NCI-H2171 treated with DMSO at 0.1 percent for 48 hours (cell line): ENCODE results near the gene SH3BGRL3.
A peak's percentile ranks its signal among the peaks of the same experiment; 100 is the strongest.

Source experiments
- DNase-seq: peaks from one replicate; lab custom pipeline; 2025; lab: John Stamatoyannopoulos, UW

The SH3BGRL3 gene

DNA sequence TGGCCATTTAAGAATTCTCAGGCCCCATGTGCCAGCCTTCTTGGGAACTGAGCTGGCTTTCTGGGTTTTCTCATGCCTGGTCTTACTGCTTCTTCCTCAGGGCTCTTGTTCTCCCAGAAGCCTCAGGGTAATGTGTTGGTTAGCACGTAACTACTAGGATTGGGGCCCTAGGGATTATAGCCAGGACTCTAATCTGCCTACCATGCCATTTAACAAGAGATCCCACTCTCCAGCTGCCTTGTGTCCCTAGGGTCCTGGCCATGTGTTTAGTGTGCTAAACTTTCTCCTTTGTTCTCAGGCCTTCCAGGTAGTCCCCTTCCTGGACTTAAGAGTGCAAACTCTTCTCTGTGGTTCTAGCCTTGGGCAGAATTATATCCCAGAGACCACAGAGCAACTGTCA lies 2.2 kb upstream of the SH3BGRL3 start:
- no peak for DNase-seq

DNA sequence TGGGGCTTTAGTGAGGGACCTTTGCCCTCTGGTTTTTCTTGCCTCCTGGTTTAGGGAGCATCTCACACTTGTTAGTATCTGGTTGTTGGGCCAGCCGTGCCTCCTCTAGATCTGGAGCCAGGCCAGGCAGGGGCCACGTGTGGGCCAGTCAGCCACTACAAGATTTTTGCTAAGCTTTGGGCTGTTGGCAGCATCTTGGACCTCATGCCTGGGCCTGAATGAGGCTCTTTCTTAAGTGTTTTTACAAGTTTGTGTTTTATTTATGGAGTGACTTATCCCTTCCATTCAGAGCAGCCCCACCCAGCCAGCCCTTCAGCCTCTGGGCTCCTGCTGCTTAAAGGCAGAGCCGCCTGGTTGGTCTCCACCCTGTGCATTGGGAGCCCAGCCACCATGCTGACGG lies 1.6 kb upstream of the SH3BGRL3 start:
- no peak for DNase-seq

DNA sequence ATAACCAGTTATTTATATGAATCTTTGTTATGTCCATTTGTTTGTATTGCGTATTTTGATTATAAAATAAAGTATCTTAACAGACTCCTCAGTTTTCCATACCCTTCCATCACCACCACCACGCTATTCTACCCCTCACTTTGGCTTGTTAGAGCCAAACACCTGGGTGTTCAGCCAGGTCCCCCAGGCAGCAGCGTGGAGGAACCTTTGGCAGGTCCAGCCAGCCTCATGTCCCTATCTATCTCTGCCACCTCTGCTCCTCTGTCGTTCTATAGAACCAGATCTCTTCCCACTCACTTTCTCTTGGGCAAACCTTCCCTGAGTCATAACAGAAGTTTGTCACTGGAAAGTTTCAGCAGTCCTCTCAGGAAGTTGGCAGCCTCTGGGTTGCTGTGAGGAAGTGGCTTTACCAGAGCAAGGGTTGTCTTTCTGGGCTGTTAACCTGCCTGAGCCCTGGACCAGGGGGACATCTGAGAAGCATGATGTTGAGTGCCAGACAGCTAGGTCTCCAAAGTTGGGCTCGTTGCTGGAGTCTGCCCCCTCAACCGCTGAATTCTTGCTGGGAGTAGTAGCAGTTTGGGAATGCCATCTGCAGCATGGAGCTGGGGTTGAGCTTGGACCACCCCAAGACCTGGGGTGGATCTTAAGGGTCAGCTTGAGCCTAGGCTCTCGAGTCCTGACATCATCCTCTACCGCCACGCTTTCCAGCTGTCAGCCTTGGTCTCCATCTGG lies 996 bp upstream of the SH3BGRL3 start:
- DNase-seq, result no peak

DNA sequence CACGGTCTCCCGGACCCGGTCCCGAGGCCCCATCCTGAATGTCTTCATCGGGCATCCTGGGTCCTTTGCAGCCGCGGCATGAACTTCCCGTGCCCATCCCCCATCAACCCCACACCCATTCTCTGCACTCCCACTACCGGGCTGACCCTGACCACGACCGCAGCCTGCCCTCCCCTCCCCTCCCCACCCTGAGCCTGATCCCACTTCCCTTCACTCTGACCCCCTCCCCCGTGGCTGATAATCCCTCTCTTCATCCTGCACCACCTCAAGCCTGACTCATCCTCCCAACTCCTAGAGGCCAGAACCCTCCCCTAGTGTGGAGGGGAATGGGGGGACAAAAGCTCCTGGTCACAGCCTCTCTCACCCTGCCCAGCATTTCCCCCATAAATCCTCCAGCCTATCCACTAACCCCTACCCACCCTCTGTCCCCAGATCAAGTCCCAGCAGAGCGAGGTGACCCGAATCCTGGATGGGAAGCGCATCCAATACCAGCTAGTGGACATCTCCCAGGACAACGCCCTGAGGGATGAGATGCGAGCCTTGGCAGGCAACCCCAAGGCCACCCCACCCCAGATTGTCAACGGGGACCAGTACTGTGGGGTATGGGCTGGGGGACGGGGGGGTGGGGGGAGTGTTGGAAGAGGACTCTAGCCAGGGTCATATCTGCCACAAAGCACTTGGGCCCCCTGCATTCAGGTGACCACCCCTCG lies 602 bp downstream of the SH3BGRL3 start:
- DNase-seq, result no peak

DNA sequence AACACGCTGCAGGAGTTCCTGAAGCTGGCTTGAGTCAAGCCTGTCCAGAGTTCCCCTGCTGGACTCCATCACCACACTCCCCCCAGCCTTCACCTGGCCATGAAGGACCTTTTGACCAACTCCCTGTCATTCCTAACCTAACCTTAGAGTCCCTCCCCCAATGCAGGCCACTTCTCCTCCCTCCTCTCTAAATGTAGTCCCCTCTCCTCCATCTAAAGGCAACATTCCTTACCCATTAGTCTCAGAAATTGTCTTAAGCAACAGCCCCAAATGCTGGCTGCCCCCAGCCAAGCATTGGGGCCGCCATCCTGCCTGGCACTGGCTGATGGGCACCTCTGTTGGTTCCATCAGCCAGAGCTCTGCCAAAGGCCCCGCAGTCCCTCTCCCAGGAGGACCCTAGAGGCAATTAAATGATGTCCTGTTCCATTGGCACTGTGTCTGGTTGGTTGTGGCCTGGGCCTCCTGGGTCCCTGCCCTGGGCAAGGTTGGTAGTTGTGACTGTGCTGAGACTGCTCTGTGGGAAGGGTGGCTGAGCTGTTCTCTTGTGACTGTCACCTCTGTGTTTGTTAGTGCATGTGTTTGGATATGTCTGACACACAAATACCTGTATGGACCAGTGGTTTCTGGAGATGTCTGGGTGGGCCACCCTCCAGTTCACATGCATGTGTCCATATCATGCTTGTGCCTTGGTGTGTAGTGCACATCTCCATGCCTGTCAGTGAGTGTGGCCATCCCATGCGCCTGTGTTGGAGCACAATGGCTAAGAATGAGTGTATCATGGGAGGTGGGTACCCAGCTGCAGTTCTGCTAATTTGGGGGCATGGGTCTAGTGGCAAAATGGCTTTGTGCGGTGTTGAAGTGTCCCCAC lies 1.4 kb downstream of the SH3BGRL3 start:
- DNase-seq, result no peak

DNA sequence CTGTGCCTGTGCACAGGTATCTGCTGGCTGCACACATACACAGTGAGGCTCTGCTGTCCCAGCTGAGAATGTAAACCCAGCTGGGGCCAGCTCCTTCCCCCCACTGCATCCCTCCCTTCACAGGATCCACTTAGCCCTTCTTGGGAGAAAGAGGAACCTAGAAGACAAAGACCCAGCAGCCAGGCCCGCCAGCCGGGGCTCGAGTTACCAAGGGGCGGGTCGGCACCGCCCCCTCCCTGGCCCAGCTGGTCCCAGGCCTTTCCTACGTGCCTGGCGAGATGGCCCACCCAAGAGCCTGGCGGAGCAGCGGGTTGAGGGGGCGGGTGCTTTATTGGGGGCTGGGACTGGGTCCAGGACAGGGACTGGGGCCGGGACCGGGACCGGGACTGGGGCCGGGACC lies 2.1 kb downstream of the SH3BGRL3 start:
- DNase-seq, result no peak

DNA sequence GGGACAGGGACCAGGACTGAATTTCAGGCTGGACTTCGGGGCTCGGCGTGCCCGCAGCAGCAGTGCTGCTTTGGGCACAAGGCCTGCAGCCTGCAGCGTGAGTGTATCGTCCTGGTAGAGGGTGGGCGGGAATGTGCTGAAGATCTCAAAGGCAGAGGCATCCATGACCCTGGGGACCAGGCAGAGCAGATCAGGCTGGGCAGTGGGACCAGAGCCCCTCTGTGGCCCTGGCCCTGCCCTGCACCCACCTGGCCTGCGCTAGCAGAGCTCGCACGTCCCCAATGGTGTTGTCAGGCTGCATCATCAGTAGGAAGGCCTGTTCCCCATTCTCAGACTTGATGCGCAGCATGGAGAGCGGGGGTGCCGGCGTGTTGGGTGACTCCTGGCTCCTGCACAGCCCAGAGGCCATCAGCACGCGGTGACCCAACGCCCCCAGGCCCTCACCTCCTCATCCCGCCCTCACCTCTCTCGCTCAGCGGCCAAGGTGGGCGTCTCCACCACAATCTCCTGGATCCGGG lies 2.6 kb downstream of the SH3BGRL3 start:
- DNase-seq, result no peak

DNA sequence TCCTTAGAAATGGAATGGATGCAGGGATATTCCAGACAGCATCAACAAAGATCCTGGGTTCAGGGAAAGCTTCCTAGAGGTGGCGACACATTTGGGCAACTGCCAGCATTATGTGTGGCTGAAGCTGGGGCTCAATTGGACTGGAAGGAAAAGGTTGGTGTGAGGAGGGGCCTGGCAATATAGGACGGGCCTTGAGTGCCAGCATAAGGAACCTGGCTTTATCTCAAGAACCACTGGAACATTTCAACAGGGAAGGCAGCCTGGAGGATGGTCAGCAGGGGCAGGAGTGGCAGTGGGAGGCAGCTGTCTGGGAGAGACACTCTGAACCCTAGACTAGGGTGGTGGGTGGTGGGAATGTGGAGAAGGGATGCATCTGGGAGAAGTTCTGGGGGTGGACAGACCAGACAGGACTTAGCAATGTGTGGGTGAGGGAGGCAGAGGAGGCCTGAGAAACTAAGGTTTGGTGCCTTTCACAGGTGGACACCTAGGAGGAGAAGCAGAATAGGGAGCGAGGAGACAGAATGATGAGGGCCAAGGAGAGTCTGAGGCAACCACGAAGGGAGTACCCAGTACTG lies 3.5 kb downstream of the SH3BGRL3 start:
- no peak for DNase-seq

DNA sequence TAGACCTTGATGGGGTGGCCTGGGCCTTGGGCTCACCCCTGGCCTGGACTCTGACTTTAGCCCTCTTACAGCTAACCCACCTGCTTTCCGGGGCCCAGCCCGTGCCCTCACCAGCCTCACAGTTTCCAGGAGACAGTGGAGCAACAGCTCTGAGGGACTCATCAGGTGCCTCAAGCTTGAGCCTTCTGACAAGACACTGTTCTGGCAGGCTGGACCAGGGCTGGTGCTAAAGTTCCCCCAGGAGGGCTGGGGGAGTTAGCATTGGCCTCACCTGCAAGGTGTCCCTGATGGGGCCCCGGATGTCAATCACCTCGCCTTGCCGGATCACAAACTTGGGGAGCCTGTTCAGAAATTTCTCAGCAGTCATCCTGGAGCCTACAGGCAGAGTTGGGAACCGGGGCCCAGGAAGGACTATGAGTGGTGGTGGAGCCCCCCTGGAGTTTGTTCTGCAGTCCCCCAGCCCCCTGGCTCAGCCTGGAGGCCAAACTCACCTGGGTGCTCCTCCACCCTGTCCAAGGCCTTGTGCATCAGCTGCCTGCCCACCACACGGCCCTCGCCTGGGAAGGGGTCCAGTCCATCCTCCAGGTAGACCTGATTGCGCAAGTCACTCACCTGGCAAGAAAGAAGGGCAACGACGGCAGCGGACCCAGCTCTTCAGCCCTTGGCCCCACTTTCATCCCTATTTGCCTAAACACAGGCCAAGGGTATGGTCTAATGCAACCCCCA lies 4.1 kb downstream of the SH3BGRL3 start:
- no peak for DNase-seq

DNA sequence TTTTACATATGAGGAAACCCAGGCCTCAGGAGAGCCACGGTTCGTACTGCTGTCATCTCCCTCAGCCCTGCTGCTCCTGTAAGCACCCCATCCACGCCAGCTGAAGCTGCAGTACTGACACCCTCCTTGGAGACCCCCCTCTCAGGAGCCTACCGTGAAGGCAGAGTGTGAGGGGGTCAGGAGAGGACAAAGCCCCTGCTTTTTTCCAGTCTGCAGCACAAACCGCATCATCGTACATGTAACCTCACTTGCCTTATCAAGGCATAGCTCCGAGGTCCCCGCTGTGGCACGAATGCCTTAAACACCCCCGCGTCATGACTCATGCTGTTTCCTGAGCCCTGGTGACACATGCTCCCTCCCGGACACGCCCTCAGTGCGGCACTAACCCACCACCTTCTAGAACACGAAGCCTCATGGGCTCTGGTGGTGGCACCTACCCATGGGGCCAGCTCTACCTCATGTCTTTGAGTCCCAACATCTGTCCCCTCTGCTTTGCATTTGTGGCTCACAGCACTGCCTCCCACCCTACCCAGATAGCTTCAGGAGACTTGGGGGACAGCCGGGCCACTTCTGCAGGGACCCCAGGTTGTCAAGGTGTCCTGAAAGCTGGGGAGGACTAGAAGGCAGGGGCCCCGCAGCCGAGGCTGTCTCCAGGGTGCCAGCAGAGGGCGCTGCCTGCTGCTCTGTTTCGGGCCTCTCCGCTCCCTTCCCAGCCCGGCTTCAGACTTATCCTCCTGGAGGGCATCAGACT lies 4.9 kb downstream of the SH3BGRL3 start:
- no peak for DNase-seq

DNA sequence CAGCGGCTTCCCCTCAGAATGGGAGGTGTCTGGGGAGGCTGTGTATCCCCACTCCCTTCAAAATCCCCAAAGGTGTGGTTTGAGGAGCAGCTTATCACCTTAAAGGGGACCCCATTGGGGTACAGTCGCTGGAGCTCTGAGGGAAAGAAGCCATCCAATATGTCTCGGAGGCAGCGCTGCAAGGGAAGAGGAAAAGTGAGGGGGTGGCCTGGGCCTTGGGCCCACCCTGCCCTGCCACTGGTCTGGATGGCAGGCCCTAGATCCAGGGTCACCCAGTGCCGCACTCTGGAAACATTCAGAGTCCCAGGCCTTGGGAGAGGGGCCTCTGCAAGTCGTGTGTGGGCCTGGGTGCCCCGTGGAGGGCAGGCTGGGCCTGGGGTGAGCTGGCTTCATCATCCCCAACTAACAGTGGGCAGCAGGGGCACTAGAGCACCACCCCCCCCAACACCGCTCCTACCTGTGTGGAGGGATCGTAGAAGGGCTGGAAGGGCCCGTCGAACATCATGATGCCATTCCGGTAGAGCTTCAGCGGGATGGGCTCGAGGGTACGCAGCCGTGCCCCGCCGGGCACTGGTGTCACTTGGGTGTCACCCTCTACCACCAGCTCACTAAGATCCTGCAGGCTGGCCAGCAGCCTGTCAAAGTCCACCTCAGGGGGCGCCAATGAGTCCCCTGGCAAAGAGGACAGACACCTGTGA lies 5.6 kb downstream of the SH3BGRL3 start:
- DNase-seq, result no peak

DNA sequence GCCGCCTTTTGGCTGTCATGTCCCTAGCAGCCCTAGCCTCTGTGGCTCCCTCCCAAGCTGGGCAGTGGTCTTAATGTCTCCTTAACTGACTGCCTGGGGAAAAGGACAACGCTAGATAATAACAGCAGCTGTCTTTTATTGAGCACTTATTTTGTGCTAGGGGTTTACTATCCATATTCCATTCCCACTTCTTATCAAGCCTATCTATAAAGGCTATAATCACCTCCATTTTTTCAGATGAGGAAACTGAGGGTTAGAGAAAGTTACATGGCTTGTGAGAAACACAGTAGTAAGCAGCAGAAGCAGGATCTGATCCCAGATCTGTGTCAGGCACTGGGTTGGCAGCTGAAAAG lies 6.2 kb downstream of the SH3BGRL3 start:
- DNase-seq, result no peak

DNA sequence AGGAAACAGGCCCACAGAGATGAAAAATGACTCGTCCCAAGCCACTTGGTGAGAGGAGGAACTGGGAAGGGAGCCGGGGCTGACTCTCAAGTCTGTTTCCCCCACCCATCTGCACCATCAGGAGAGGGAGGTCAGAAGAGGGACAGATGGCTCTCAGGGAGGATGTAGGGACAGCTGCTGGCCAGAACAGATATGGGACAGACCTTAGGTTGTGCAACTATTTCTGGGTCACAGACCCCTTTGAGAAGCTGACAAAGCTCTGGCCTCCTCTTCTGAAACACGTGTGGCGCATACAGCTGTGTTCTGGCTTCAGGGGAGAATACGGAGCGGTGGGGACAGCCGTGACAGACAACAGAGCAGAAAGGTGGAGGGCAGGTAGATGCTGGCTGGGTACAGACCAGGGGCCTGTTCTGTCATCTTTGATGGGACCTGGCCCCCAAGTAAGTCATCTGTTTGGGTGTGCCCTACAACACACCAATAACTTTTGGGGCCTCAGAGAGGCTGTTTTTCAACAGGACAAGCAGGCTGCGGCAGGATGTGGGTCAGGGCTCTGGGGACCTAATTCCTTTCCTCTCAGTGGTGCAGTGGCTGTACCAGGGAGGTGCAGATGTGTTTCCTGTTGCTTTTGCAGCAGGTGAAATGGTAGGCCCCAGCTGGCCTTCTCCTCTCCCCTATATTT lies 7.3 kb downstream of the SH3BGRL3 start:
- DNase-seq, result peak; percentile 18

DNA sequence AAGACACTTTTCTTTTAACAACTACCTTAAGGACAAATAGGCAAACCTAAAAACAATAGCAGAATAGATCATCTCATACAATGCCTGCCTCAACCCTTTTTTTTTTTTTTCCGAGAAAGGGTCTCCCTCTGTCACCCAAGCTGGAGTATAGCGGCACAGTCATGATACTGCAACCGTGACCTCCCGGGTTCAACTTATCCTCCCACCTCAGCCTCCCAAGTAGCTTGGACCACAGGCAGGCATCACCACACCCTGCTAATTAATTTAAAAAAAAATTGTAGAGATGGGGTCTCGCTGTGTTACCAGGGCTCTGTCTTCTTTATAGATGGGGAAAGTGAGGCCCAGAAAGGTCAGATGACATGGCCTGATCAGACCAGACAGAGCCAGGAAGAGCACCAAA lies 7.9 kb downstream of the SH3BGRL3 start:
- DNase-seq, result no peak

DNA sequence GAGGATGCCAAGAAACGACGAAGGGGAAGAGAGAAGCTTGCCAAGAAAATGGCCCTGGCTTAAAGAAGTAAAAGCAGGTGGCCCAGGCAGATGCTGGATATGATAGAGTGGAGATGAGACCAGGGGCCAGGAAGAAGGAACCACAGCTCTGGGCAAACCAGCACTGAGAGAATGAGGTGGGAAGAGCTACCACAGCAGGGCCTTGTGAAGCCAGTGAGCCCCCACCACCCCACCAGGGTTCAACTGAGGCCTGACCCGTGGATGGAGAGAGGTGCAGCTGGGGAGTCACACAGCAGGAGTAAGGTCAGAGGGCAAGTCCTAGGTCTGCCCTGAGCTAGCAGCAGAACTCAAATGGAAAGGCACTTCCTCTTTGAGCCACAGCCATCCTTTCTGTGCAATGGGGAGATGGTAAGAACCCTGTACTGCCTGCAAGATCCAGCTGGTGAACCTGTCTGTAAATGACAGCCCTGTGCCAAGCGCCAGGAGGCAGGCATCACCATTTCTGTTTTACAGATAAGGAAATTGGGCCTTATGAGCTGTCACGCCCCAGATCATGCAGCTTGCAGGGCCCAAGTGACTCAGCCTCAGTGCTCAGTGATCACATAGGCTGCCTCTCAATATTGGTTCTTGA lies 8.5 kb downstream of the SH3BGRL3 start:
- DNase-seq, result no peak

DNA sequence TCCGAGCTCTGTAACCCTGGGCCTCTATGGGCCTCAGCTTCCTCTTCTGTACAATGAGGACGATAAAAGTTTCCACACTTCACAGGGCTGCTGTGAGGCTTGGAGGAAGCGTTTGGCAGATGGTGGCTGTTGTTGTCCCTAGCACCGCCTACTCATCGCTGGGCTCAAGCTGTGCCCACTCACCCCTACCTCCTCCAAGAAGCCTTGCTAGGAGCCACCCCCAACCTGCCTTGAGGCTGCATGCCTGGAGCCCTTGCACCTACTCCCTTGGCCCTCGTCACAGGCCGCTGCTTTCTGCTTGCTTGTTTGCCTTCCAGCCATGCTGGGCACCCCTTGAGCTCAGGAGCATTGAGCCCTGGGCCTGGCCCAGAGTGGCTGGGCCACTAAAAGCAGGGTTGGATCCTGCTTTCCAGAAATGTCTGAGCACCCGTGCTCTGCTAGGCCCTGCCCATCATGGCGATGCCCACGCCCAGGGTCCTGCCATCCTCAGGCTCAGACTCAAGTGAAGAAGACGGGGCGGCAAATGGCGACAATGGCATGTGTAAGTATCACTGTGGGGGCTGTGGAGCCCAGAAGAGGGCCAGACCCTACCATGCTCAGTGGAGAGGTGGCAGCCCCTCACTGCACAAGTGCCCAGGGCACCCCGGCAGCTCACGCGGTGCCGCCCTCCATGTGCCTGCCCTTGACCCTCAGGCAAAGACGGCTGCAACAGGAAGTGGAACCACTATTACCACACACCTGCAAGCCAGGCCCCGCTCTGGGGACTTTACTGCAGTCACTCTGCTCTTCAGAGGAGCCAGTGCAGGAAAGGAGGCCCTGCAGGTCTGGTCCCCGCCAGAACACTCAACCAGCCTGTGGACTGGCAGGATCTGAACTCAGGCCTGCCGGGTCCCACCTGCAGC lies 9.5 kb downstream of the SH3BGRL3 start:
- peak; percentile 47 for DNase-seq

DNA sequence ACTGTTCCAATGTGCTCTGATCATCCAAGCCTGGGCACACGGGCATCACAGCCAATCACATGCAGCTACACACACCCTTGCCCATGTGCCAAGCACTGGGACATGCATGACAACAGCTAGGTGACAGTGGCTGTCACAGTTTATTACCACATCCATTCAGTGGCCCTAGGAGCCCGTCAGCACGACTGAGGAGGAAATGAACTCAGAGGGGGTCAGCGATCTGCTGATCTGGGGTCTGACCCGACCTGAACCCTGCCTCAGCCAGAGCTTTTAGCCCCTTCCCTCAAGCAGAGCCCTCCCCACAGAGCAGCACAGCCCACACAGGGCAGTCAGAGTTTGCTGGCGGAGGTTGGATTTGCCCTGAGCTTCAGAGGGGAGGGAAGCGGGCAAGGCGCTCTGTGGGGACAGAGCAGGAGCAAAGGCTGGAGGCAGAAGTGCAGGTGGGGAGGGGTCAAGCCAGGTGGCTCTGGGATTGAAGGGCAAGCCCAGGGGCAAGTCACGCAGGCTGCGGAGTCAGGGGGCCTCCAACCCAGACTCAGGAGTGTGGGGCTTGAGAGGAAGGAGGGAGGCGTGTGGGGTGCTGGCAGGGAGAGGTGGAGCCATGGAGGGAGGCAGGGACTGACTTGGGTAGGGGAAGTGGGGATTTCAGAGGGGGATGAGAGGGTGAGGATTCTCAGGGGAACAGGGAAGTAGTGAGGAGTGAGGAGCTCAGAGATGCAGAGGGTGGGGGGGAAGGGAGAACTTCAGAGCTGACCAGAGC lies 10.4 kb downstream of the SH3BGRL3 start:
- DNase-seq, result no peak
